ENCODE results near the gene PRSS53.

The PRSS53 gene

GRCh38 chr16:31079342-31079944, 9.3 kb downstream of the PRSS53 start:
- DNase-seq = no peak
- no peaks in the 10 kb centered on the region for H3K9me3 Mint-ChIP-seq
- H3K4me1 Mint-ChIP-seq = peaks cover 16% of the 10 kb centered on the region

GRCh38 chr16:31078597-31079341, 10.0 kb downstream of the PRSS53 start:
- TF ChIP-seq CTCF (IDR thresholded peaks at IDR 0.05) = no peak
- no peak overlapping the region for H3K27ac Mint-ChIP-seq
- H3K4me3 Mint-ChIP-seq = no peak overlapping the region
- H3K9me3 Mint-ChIP-seq = no peaks in the 10 kb centered on the region
- H3K27me3 Mint-ChIP-seq (ENCODE audit: low read depth, poor library complexity) = no peaks in the 10 kb centered on the region
- peaks cover 18% of the 10 kb centered on the region for H3K4me1 Mint-ChIP-seq
- H3K36me3 Mint-ChIP-seq (ENCODE audit: low read depth) = peaks cover 32% of the 10 kb centered on the region
- DNase-seq = no peak

More at GRCh38 chr16:31079342-31079944, 9.3 kb downstream of the PRSS53 start:
- Mint-ChIP-seq H3K4me3 (no peak overlapping the region), H3K36me3 (ENCODE audit: low read depth) (peaks cover 32% of the 10 kb centered on the region), H3K27me3 (ENCODE audit: low read depth, poor library complexity) (no peaks in the 10 kb centered on the region), H3K27ac (no peak overlapping the region)
- TF ChIP-seq CTCF (IDR thresholded peaks at IDR 0.05) = no peak

GRCh38 chr16:31077592-31078396, 10.9 kb downstream of the PRSS53 start:
- H3K4me3 Mint-ChIP-seq = no peak overlapping the region
- no peak overlapping the region for H3K27ac Mint-ChIP-seq
- no peaks in the 10 kb centered on the region for H3K27me3 Mint-ChIP-seq (ENCODE audit: low read depth, poor library complexity)
- peaks cover 19% of the 10 kb centered on the region for H3K4me1 Mint-ChIP-seq
- TF ChIP-seq CTCF (IDR thresholded peaks at IDR 0.05) = no peak
- H3K36me3 Mint-ChIP-seq (ENCODE audit: low read depth) = peaks cover 32% of the 10 kb centered on the region
- no peak for DNase-seq
- H3K9me3 Mint-ChIP-seq = no peaks in the 10 kb centered on the region

- Mint-ChIP-seq H3K4me3 (no peak overlapping the region), H3K27me3 (ENCODE audit: low read depth, poor library complexity) (no peaks in the 10 kb centered on the region), H3K36me3 (ENCODE audit: low read depth) (peaks cover 27% of the 10 kb centered on the region), H3K27ac (no peak overlapping the region), H3K4me1 (peaks cover 20% of the 10 kb centered on the region), H3K9me3 (no peaks in the 10 kb centered on the region)
- DNase-seq = no peak
- no peak for TF ChIP-seq CTCF (IDR thresholded peaks at IDR 0.05)
These were observed 11.7 kb downstream of the PRSS53 start for GRCh38 chr16:31077024-31077423.

GRCh38 chr16:31076319-31076718, 12.4 kb downstream of the PRSS53 start:
- no peak overlapping the region for H3K27ac Mint-ChIP-seq
- no peaks in the 10 kb centered on the region for H3K9me3 Mint-ChIP-seq
- H3K36me3 Mint-ChIP-seq (ENCODE audit: low read depth) = peaks cover 26% of the 10 kb centered on the region
- DNase-seq = no peak
- H3K27me3 Mint-ChIP-seq (ENCODE audit: low read depth, poor library complexity) = peaks cover 3% of the 10 kb centered on the region
- peak overlapping the region; percentile 97 for H3K4me3 Mint-ChIP-seq
- peaks cover 25% of the 10 kb centered on the region for H3K4me1 Mint-ChIP-seq
- TF ChIP-seq CTCF (IDR thresholded peaks at IDR 0.05) = no peak

Data from nephron progenitor cell (in vitro differentiated cells).